H1 (cell line): Measurements from ENCODE around the gene USF1.

Experiments used
- BCL11A ChIP-seq, 2 experiments: IDR thresholded peaks; one replicate each; pipeline ENCODE4 v1.6.1; 2011; ENCODE audit warnings: low read depth in 2 of 2, low read length in 2 of 2, mild to moderate bottlenecking in 2 of 2
- CTCF ChIP-seq, 3 experiments: IDR thresholded peaks; 1 replicate in 2 of 3; 2 replicates in 1 of 3; pipeline versions ENCODE4 v1.5.1 to v1.6.1; 2011; ENCODE audit warnings: low read length in 3 of 3, mild to moderate bottlenecking in 3 of 3, inconsistent platforms in 2 of 3, low read depth in 1 of 3, moderate library complexity in 1 of 3; ENCODE audit not compliant: insufficient read depth in 1 of 3; ENCODE audit errors: control extremely low read depth in 1 of 3
- EGR1 ChIP-seq: IDR thresholded peaks from 2 replicates; pipeline ENCODE4 v1.6.1; 2011; ENCODE audit warnings: low read depth, low read length, borderline replicate concordance
- JUN ChIP-seq: IDR thresholded peaks from 2 replicates; pipeline ENCODE4 v1.6.1; 2011; ENCODE audit warnings: low read depth, mild to moderate bottlenecking, improper control_type of control experiment, low read length
- POLR2AphosphoS5 ChIP-seq: IDR thresholded peaks from 2 replicates; pipeline ENCODE4 v1.6.1; 2011; ENCODE audit warnings: low read depth, low read length
- RFX5 ChIP-seq: IDR thresholded peaks from 2 replicates; pipeline ENCODE4 v1.6.1; 2011; ENCODE audit warnings: low read depth, low read length, improper control_type of control experiment, borderline replicate concordance
- SIN3A ChIP-seq, 2 experiments: IDR thresholded peaks in 1 of 2; conservative IDR thresholded peaks in 1 of 2; 2 replicates each; pipeline ENCODE4 v1.6.1; 2011 to 2012; ENCODE audit warnings: low read length in 2 of 2, improper control_type of control experiment in 1 of 2, low read depth in 1 of 2, mild to moderate bottlenecking in 1 of 2
- SRF ChIP-seq: IDR thresholded peaks from 2 replicates; pipeline ENCODE4 v1.6.1; 2011; ENCODE audit warnings: mild to moderate bottlenecking, low read depth, low read length, moderate library complexity
- USF2 ChIP-seq: IDR thresholded peaks from 2 replicates; pipeline ENCODE4 v1.6.1; 2011; ENCODE audit warnings: low read length, improper control_type of control experiment

GRCh38 chr1:161071886-161072371 is 26.2 kb upstream of the USF1 start:
- TF ChIP-seq SIN3A (conservative IDR thresholded peaks at IDR 0.05 in 1 of 2, IDR thresholded peaks at IDR 0.05 in 1 of 2; ENCODE audit: low read depth in 1 of 2, low read length in 2 of 2) (no peak), EGR1 (no peak), POLR2AphosphoS5 (no peak), JUN (no peak), SRF (no peak), RFX5 (no peak), USF2 (no peak), BCL11A (IDR thresholded peaks at IDR 0.05; ENCODE audit: low read depth in 2 of 2, low read length in 2 of 2) (no peak), CTCF (IDR thresholded peaks at IDR 0.05; ENCODE audit: control extremely low read depth in 1 of 3, insufficient read depth in 1 of 3, low read depth in 1 of 3, low read length in 3 of 3) (peak; percentile 72 to 84 (median 81))
